HCT116 (cell line): ENCODE data around the gene CFAP92. TPM values are rescaled to one million over a fixed set of nuclear protein-coding genes. Genes with fewer than 3 reads are reported as not detected.
A peak's percentile ranks its signal among the peaks of the same experiment; 100 is the strongest.

Experiments used
- ATAC-seq: fragments of 200-7000 bp; cut with Tn5 transposase; 2 replicates; pipeline ENCODE4 v1.9.1; 2020; ENCODE audit warnings: mild to moderate bottlenecking, moderate library complexity
- Bru-seq: library from RNA; stranded (reverse); fragments of 400-500 nt; gene quantifications from one replicate; lab custom pipeline; 2021; lab: Mats Ljungman, UMichigan
- BruChase-seq, 2 experiments: library from RNA; stranded (reverse); fragments of 400-500 nt; gene quantifications; one replicate each; lab custom pipeline; 2021; lab: Mats Ljungman, UMichigan
- BruUV-seq: library from RNA; stranded (reverse); fragments of 400-500 nt; replicated peaks from 2 replicates; lab custom pipeline; 2021; lab: Mats Ljungman, UMichigan
- CTCF ChIA-PET: fragments of 300-600 bp; sonication (Branson Sonifier 250); formaldehyde crosslinking; loops from one replicate; lab custom pipeline; 2021; ENCODE audit warnings: antibody characterized with exemption; lab: Charles Lee
- POLR2A ChIA-PET: fragments of 300-600, 350-600 bp; sonication (Branson Sonifier 250); formaldehyde crosslinking; loops from one replicate; lab custom pipeline; 2021; ENCODE audit warnings: antibody characterized with exemption; lab: Charles Lee
- RAD21 ChIA-PET, 2 experiments: fragments of 300-600 bp; sonication (Branson Sonifier 250); formaldehyde crosslinking; loops; one replicate each; lab custom pipeline; 2023; ENCODE audit warnings: low total read pairs in 2 of 2; ENCODE audit not compliant: uncharacterized antibody in 2 of 2, unreplicated experiment in 2 of 2, low non-redundant PET in 1 of 2; lab: Charles Lee
- DNase-seq: peaks from one replicate; pipeline ENCODE4 v3.0.0-alpha.2; 2010; ENCODE audit warnings: low read depth, low spot score
- H2AFZ ChIP-seq: fragments of 200-600 bp; shearing (Covaris generic), sonication (generic); 2 replicates; pipeline ENCODE4 v1.6.1; 2017; ENCODE audit warnings: low read depth, mixed run types, mixed read lengths, antibody characterized with exemption, low read length; ENCODE audit not compliant: poor library complexity, severe bottlenecking
- H3K27ac ChIP-seq: 2 replicates; pipeline ENCODE4 v1.5.1; 2012; ENCODE audit warnings: low read depth, low read length
- H3K27me3 ChIP-seq: fragments of 200-600 bp; sonication (generic); 2 replicates; pipeline ENCODE4 v1.6.1; 2016; ENCODE audit warnings: mixed run types, low read length, mixed read lengths; ENCODE audit not compliant: insufficient read depth
- H3K36me3 ChIP-seq, 2 experiments: fragments of 200-500 bp in 1 of 2; fragments of 200-600 bp in 1 of 2; sonication (Bioruptor generic) in 1 of 2; sonication (generic) in 1 of 2; 2 replicates each; pipeline versions ENCODE4 v1.5.1 to v1.6.1; 2014 to 2016; ENCODE audit warnings: low read length in 2 of 2, inconsistent platforms in 1 of 2, mixed read lengths in 1 of 2, mixed run types in 1 of 2; ENCODE audit not compliant: insufficient read depth in 2 of 2, control insufficient read depth in 1 of 2
- H3K4me1 ChIP-seq, 2 experiments: fragments of 200-600 bp in 1 of 2; sonication (generic) in 1 of 2; 2 replicates each; pipeline versions ENCODE4 v1.5.1 to v1.6.1; 2012 to 2017; ENCODE audit warnings: low read length in 2 of 2, inconsistent platforms in 1 of 2, mild to moderate bottlenecking in 1 of 2, mixed read lengths in 1 of 2, mixed run types in 1 of 2, moderate library complexity in 1 of 2; ENCODE audit not compliant: insufficient read depth in 2 of 2, control insufficient read depth in 1 of 2
- H3K4me2 ChIP-seq: fragments of 200-600 bp; sonication (generic); 2 replicates; pipeline ENCODE4 v1.6.1; 2017; ENCODE audit warnings: mixed run types, low read length, mixed read lengths
- H3K4me3 ChIP-seq, 2 experiments: fragments of 200-600 bp in 1 of 2; sonication (generic) in 1 of 2; replicated peaks in 1 of 2; 2 replicates each; pipeline ENCODE4 v1.5.1; 2011 to 2016; ENCODE audit warnings: low read length in 2 of 2, control low read depth in 1 of 2, low read depth in 1 of 2, mild to moderate bottlenecking in 1 of 2, mixed read lengths in 1 of 2, mixed run types in 1 of 2
- H3K79me2 ChIP-seq: fragments of 200-600 bp; sonication (generic); 2 replicates; pipeline ENCODE4 v1.6.1; 2017; ENCODE audit warnings: mild to moderate bottlenecking, mixed run types, low read length, moderate library complexity, mixed read lengths; ENCODE audit not compliant: insufficient read depth
- H3K9ac ChIP-seq: fragments of 200-600 bp; sonication (generic); 2 replicates; pipeline ENCODE4 v1.6.1; 2016; ENCODE audit warnings: low read length, mixed read lengths
- H3K9me2 ChIP-seq: fragments of 200-600 bp; sonication (generic), shearing (Covaris generic); 2 replicates; pipeline ENCODE4 v1.6.1; 2017; ENCODE audit warnings: mixed run types, mild to moderate bottlenecking, moderate library complexity; ENCODE audit not compliant: insufficient read depth
- H3K9me3 ChIP-seq, 2 experiments: fragments of 200-500 bp in 1 of 2; fragments of 200-600 bp in 1 of 2; sonication (Bioruptor generic) in 1 of 2; sonication (generic) in 1 of 2; 2 replicates each; pipeline ENCODE4 v1.6.1; 2014 to 2017; ENCODE audit warnings: low read length in 2 of 2, mixed read lengths in 2 of 2, inconsistent platforms in 1 of 2, low read depth in 1 of 2, mild to moderate bottlenecking in 1 of 2, mixed run types in 1 of 2, moderate library complexity in 1 of 2; ENCODE audit not compliant: control insufficient read depth in 1 of 2, insufficient read depth in 1 of 2
- H4K20me1 ChIP-seq: fragments of 200-600 bp; sonication (generic), shearing (Covaris generic); 2 replicates; pipeline ENCODE4 v1.6.1; 2017; ENCODE audit warnings: mixed run types, mild to moderate bottlenecking, moderate library complexity; ENCODE audit not compliant: insufficient read depth
- ATF3 ChIP-seq: IDR thresholded peaks from 2 replicates; pipeline ENCODE4 v1.6.1; 2012
- CEBPB ChIP-seq: IDR thresholded peaks from 2 replicates; pipeline ENCODE4 v1.6.1; 2012; ENCODE audit warnings: low read depth
- CTCF ChIP-seq, 3 experiments: fragments of 200-600 bp in 1 of 3; sonication (generic) in 1 of 3; IDR thresholded peaks in 2 of 3; conservative IDR thresholded peaks in 1 of 3; 2 replicates each; pipeline ENCODE4 v1.5.1; 2012 to 2017; ENCODE audit warnings: low read depth in 2 of 3, low read length in 2 of 3, antibody characterized with exemption in 1 of 3, borderline replicate concordance in 1 of 3, control low read depth in 1 of 3, mild to moderate bottlenecking in 1 of 3, mixed read lengths in 1 of 3, mixed run types in 1 of 3, moderate library complexity in 1 of 3; ENCODE audit not compliant: insufficient read depth in 1 of 3
- EGR1 ChIP-seq: IDR thresholded peaks from 2 replicates; pipeline ENCODE4 v1.6.1; 2012; ENCODE audit warnings: low read depth
- EZH2 ChIP-seq: fragments of 200-600 bp; sonication (generic); IDR thresholded peaks from 2 replicates; pipeline ENCODE4 v1.6.1; 2017; ENCODE audit warnings: antibody characterized with exemption, mixed run types
- FOSL1 ChIP-seq: IDR thresholded peaks from 2 replicates; pipeline ENCODE4 v1.6.1; 2012; ENCODE audit warnings: low read depth
- JUND ChIP-seq: IDR thresholded peaks from 2 replicates; pipeline ENCODE4 v1.6.1; 2012
- POLR2AphosphoS5 ChIP-seq: IDR thresholded peaks from 2 replicates; pipeline ENCODE4 v1.6.1; 2011; ENCODE audit warnings: mild to moderate bottlenecking, low read depth, low read length, moderate library complexity
- RAD21 ChIP-seq: IDR thresholded peaks from 2 replicates; pipeline ENCODE4 v1.6.1; 2012; ENCODE audit warnings: low read depth, mild to moderate bottlenecking
- SP1 ChIP-seq: IDR thresholded peaks from 2 replicates; pipeline ENCODE4 v1.6.1; 2012; ENCODE audit warnings: low read depth
- SRF ChIP-seq: IDR thresholded peaks from 2 replicates; pipeline ENCODE4 v1.6.1; 2012; ENCODE audit warnings: low read depth
- TCF7L2 ChIP-seq: IDR thresholded peaks from 2 replicates; pipeline ENCODE4 v1.7.0; 2011; ENCODE audit warnings: borderline replicate concordance, inconsistent platforms; ENCODE audit not compliant: insufficient read depth, insufficient read length; ENCODE audit errors: extremely low read depth
- YY1 ChIP-seq: IDR thresholded peaks from 2 replicates; pipeline ENCODE4 v1.6.1; 2011; ENCODE audit warnings: low read length, low read depth, moderate library complexity, mild to moderate bottlenecking; ENCODE audit not compliant: insufficient replicate concordance; ENCODE audit errors: extremely low read depth
- ZNF274 ChIP-seq: fragments of 200-500 bp; sonication (Bioruptor generic); IDR thresholded peaks from 2 replicates; pipeline ENCODE4 v1.6.1; 2014; ENCODE audit warnings: mild to moderate bottlenecking, low read depth, low read length, inconsistent platforms
- intact Hi-C: fragments of 100-400 bp; cut with micrococcal nuclease; formaldehyde crosslinking; loops from 2 replicates; pipeline ENCODE4 v1.10.0; 2022
- long read RNA-seq: library from polyadenylated mRNA; unstranded; transcript quantifications from one replicate; pipeline ENCODE4 v2.0.0, GENCODE V29; 2021; ENCODE audit not compliant: unreplicated experiment
- polyA plus RNA-seq: library from polyadenylated mRNA; unstranded; fragments of >200 nt; gene quantifications from 2 replicates; pipeline ENCODE4 v1.2.1, GENCODE V29; 2012; ENCODE audit warnings: missing spikeins
- total RNA-seq: library from RNA; stranded (reverse); gene quantifications from one replicate; pipeline ENCODE4 v1.2.1, GENCODE V29; 2021; ENCODE audit not compliant: unreplicated experiment
- TF ChIP-seq, protein P1 (sequence below): IDR thresholded peaks from 2 replicates; pipeline ENCODE4 v1.6.1; 2011; ENCODE audit warnings: mild to moderate bottlenecking, low read length, moderate library complexity; ENCODE audit not compliant: insufficient replicate concordance; ENCODE audit errors: extremely low read depth
- TF ChIP-seq, protein P2 (sequence below): IDR thresholded peaks from 2 replicates; pipeline ENCODE4 v1.6.1; 2012

The CFAP92 gene, protein sequence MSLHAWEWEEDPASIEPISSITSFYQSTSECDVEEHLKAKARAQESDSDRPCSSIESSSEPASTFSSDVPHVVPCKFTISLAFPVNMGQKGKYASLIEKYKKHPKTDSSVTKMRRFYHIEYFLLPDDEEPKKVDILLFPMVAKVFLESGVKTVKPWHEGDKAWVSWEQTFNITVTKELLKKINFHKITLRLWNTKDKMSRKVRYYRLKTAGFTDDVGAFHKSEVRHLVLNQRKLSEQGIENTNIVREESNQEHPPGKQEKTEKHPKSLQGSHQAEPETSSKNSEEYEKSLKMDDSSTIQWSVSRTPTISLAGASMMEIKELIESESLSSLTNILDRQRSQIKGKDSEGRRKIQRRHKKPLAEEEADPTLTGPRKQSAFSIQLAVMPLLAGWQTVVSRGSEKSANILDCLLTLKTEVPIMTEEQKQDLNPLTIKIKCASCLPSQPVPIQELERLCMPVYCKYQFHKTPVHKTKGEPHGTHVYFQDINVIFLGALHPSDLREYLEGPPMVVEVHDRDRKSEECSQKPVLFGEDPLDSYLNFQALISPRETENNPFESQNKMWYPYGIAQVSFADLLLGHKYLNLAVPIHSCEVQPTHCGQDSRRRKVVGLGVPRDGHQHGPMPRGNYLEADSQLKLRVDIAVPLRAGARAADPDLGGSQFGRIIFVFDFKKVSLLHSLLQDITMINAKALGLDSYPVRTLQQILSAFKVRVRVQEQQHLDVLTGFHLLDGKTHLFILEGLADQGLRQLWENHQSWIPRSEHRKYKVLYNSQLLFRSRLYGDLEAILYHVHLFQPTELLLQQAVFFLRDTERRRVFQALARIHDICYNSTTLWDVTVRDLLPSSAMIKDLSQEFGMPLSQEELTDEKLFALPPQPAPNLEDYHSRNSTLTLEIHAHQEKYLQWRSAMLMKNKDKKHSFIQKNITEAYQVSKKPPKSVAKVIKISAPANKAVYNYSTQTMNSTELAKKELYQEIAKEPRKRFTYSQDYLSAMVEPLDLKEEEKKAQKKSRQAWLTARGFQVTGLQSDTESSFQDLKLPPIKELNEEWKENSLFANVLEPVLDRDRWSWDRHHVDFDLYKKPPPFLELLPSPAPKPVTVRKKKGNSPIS
- total RNA-seq = 3.6 TPM
- polyA plus RNA-seq = 4.2 and 5.2 TPM in 2 replicates
- Bru-seq, nascent RNA = percentile 59 among the genes with signal in this experiment
- BruChase-seq, experiment 1, labeled RNA remaining after a 6-hour chase = percentile 71 among the genes with signal in this experiment
- percentile 70 among the genes with signal in this experiment for BruChase-seq, experiment 2, labeled RNA remaining after a 2-hour chase
- long read RNA-seq, partial matches to known transcripts = 1 of 15 reads
- long read RNA-seq, other reads (novel, unspliced or antisense) = 14 of 15 reads

DNA sequence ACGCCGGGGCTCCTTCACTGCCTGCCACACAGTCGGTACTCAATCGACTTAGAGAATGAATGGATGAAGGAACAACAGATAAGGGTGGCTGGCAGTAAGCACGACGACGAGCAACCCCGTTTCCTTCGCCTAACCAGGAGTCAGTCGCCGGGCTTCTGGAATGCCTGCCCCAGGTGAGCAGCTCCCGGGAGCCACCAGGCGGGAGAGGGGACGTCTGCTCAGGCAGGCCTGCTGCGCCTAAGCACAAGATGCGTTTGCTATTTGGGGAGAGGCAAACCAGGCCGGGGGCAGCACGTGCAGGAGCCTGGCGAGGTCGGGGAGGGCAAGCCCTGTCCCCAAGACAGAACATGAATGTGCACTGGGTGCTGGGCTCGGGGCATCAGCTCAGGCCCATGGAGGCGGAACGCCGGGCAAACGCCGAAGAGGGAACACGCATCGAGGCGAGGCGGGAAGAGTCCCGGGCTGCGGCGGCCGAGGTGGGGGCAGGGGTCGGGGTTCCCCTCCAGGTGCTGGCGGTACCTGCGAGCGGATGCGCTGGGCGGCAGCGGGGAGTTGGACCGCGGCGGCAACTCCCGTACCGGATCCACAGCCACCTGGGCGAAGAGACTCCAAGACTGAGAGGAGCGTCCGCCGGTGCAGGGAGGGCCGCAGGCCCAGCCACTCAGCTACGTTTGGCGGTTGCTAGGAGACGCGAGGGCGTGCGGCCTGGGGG, at the start of gene CFAP92:
CFAP92 (minus strand) TSS at position 616 of the 712 bp plus-strand sequence. CDS start 772 bp downstream, outside the sequence.
- no peak within 1 kb of the TSS; the same call in 1 of the 2 replicates for H3K27ac ChIP-seq
- intact Hi-C loops = no loop called here
- CTCF ChIA-PET = interaction anchor here (1.1 to 1.5 kb wide), 2 partner anchors 23 kb away, joined by 3 to 7 read pairs; no protein-coding TSS in a partner anchor
- H3K79me2 ChIP-seq = no peaks in the 10 kb centered on the region
- no peaks in the 10 kb centered on the region for H3K36me3 ChIP-seq
- RAD21 ChIA-PET = interaction anchor here in 1 of 2 experiments (1.1 kb wide), 1 partner anchor 10 kb away, joined by 3 read pairs; no protein-coding TSS in a partner anchor
- peak; percentile 98 for ATAC-seq
- H4K20me1 ChIP-seq = no peaks in the 10 kb centered on the region
- no TSS peak for BruUV-seq
- H3K4me1 ChIP-seq = peaks cover 7 to 13% of the 10 kb centered on the region in 2 experiments; a peak in 3 of 4 replicates
- POLR2A ChIA-PET = interaction anchor here (1.5 kb wide), 1 partner anchor 10 kb away, joined by 8 read pairs; no protein-coding TSS in a partner anchor
- H3K9ac ChIP-seq = peak within 1 kb of the TSS; percentile 31; the same call in 1 of the 2 replicates
- H3K4me3 ChIP-seq = peak within 1 kb of the TSS in 1 of 2 experiments; percentile 36; a peak in 3 of 4 replicates
- peak; percentile 23 for DNase-seq
- H3K27me3 ChIP-seq = no peaks in the 10 kb centered on the region
- H2AFZ ChIP-seq = no peak within 1 kb of the TSS
- H3K9me3 ChIP-seq = no peaks in the 10 kb centered on the region
- peak within 1 kb of the TSS; percentile 70 for H3K4me2 ChIP-seq
- no peaks in the 10 kb centered on the region for H3K9me2 ChIP-seq
- no peak for TF ChIP-seq CTCF (IDR thresholded peaks at IDR 0.05 in 2 of 3, conservative IDR thresholded peaks at IDR 0.05 in 1 of 3; ENCODE audit: borderline replicate concordance in 1 of 3, insufficient read depth in 1 of 3, low read depth in 2 of 3, low read length in 2 of 3)
- TF ChIP-seq CEBPB = no peak
- no peak for TF ChIP-seq ATF3
- no peak for TF ChIP-seq SP1
- no peak for TF ChIP-seq RAD21
- no peak for TF ChIP-seq POLR2AphosphoS5
- no peak for TF ChIP-seq EZH2
- no peak for TF ChIP-seq JUND
- TF ChIP-seq, protein P1, sequence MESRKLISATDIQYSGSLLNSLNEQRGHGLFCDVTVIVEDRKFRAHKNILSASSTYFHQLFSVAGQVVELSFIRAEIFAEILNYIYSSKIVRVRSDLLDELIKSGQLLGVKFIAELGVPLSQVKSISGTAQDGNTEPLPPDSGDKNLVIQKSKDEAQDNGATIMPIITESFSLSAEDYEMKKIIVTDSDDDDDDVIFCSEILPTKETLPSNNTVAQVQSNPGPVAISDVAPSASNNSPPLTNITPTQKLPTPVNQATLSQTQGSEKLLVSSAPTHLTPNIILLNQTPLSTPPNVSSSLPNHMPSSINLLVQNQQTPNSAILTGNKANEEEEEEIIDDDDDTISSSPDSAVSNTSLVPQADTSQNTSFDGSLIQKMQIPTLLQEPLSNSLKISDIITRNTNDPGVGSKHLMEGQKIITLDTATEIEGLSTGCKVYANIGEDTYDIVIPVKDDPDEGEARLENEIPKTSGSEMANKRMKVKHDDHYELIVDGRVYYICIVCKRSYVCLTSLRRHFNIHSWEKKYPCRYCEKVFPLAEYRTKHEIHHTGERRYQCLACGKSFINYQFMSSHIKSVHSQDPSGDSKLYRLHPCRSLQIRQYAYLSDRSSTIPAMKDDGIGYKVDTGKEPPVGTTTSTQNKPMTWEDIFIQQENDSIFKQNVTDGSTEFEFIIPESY = no peak
- TF ChIP-seq SRF = no peak
- TF ChIP-seq EGR1 = no peak
- TF ChIP-seq ZNF274 = no peak
- TF ChIP-seq TCF7L2 = no peak
- TF ChIP-seq YY1 = no peak
- TF ChIP-seq, protein P2, sequence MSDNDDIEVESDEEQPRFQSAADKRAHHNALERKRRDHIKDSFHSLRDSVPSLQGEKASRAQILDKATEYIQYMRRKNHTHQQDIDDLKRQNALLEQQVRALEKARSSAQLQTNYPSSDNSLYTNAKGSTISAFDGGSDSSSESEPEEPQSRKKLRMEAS = no peak
- no peak for TF ChIP-seq FOSL1
